Stimulated activated CD8-positive, alpha-beta memory T cell treated with anti-CD3 and anti-CD28 coated beads, Interleukin-2, amount 100 ng/mL, for 48 hours (primary cell): ENCODE results near the gene ZNF70.
A peak's percentile ranks its signal among the peaks of the same experiment; 100 is the strongest.

Experiments
- DNase-seq, 2 donors: peaks; one replicate each; pipeline ENCODE4 v3.0.0-alpha.2; 2020; ENCODE audit warnings: low read depth in 2 of 2

The ZNF70 gene

GRCh38 chr22:23750714-23751440 lies at the start of gene ZNF70:
Gene ZNF70, minus strand, starts transcription at chr22:23751112. Its CDS starts 5,972 bp downstream, at chr22:23745140.
- peak; percentile 76 to 82 for DNase-seq

GRCh38 chr22:23796461-23796860 lies 45.5 kb upstream of the ZNF70 start:
- DNase-seq = no peak

- no peak for DNase-seq
These were observed 42.4 kb upstream of the ZNF70 start for GRCh38 chr22:23793326-23793725.

- no peak for DNase-seq
These were observed 41.1 kb upstream of the ZNF70 start for GRCh38 chr22:23791738-23792645.

GRCh38 chr22:23790819-23791737 lies 40.2 kb upstream of the ZNF70 start:
- DNase-seq = no peak

- no peak for DNase-seq
These were observed 38.7 kb upstream of the ZNF70 start for GRCh38 chr22:23789638-23790037.

- DNase-seq = no peak
These were observed 38.2 kb upstream of the ZNF70 start for GRCh38 chr22:23789121-23789520.

- DNase-seq = no peak
These were observed 37.0 kb upstream of the ZNF70 start for GRCh38 chr22:23787910-23788309.

GRCh38 chr22:23787600-23787896 lies 36.6 kb upstream of the ZNF70 start:
- DNase-seq = no peak

- peak; percentile 83 to 85 for DNase-seq
These were observed 36.1 kb upstream of the ZNF70 start, which contains the start of gene SMARCB1 for GRCh38 chr22:23786752-23787599. Gene SMARCB1, plus strand, starts transcription at chr22:23786966. Its CDS starts 204 bp downstream, at chr22:23787170.

- no peak for DNase-seq
These were observed 35.4 kb upstream of the ZNF70 start for GRCh38 chr22:23786261-23786710.

GRCh38 chr22:23784215-23784732 lies 33.4 kb upstream of the ZNF70 start:
- DNase-seq = no peak

GRCh38 chr22:23783265-23784150 lies 32.6 kb upstream of the ZNF70 start:
- no peak for DNase-seq

- DNase-seq = no peak
These were observed 31.8 kb upstream of the ZNF70 start for GRCh38 chr22:23782703-23783102.

GRCh38 chr22:23782252-23782651 lies 31.3 kb upstream of the ZNF70 start:
- no peak for DNase-seq

- DNase-seq = no peak
These were observed 30.7 kb upstream of the ZNF70 start for GRCh38 chr22:23781511-23782183.

- no peak for DNase-seq
These were observed 30.2 kb upstream of the ZNF70 start for GRCh38 chr22:23781065-23781464.

- DNase-seq = no peak
These were observed 29.3 kb upstream of the ZNF70 start for GRCh38 chr22:23780146-23780748.

GRCh38 chr22:23779731-23780130 lies 28.8 kb upstream of the ZNF70 start:
- DNase-seq = no peak
